HCT116 (cell line): Measurements from ENCODE around the gene CENPP. TPM values are rescaled to one million over a fixed set of nuclear protein-coding genes. Genes with fewer than 3 reads are reported as not detected.

Source experiments
- ATAC-seq: fragments of 200-7000 bp; cut with Tn5 transposase; 2 replicates; pipeline ENCODE4 v1.9.1; 2020; ENCODE audit warnings: mild to moderate bottlenecking, moderate library complexity
- BruUV-seq: library from RNA; stranded (reverse); fragments of 400-500 nt; replicated peaks from 2 replicates; lab custom pipeline; 2021; lab: Mats Ljungman, UMichigan
- CTCF ChIA-PET: fragments of 300-600 bp; sonication (Branson Sonifier 250); formaldehyde crosslinking; loops from one replicate; lab custom pipeline; 2021; ENCODE audit warnings: antibody characterized with exemption; lab: Charles Lee
- POLR2A ChIA-PET: fragments of 300-600, 350-600 bp; sonication (Branson Sonifier 250); formaldehyde crosslinking; loops from one replicate; lab custom pipeline; 2021; ENCODE audit warnings: antibody characterized with exemption; lab: Charles Lee
- RAD21 ChIA-PET, 2 experiments: fragments of 300-600 bp; sonication (Branson Sonifier 250); formaldehyde crosslinking; loops; one replicate each; lab custom pipeline; 2023; ENCODE audit warnings: low total read pairs in 2 of 2; ENCODE audit not compliant: uncharacterized antibody in 2 of 2, unreplicated experiment in 2 of 2, low non-redundant PET in 1 of 2; lab: Charles Lee
- DNase-seq: peaks from one replicate; pipeline ENCODE4 v3.0.0-alpha.2; 2010; ENCODE audit warnings: low read depth, low spot score
- H2AFZ ChIP-seq: fragments of 200-600 bp; shearing (Covaris generic), sonication (generic); 2 replicates; pipeline ENCODE4 v1.6.1; 2017; ENCODE audit warnings: low read depth, mixed run types, mixed read lengths, antibody characterized with exemption, low read length; ENCODE audit not compliant: poor library complexity, severe bottlenecking
- H3K27ac ChIP-seq: 2 replicates; pipeline ENCODE4 v1.5.1; 2012; ENCODE audit warnings: low read depth, low read length
- H3K27me3 ChIP-seq: fragments of 200-600 bp; sonication (generic); 2 replicates; pipeline ENCODE4 v1.6.1; 2016; ENCODE audit warnings: mixed run types, low read length, mixed read lengths; ENCODE audit not compliant: insufficient read depth
- H3K36me3 ChIP-seq, 2 experiments: fragments of 200-500 bp in 1 of 2; fragments of 200-600 bp in 1 of 2; sonication (Bioruptor generic) in 1 of 2; sonication (generic) in 1 of 2; 2 replicates each; pipeline versions ENCODE4 v1.5.1 to v1.6.1; 2014 to 2016; ENCODE audit warnings: low read length in 2 of 2, inconsistent platforms in 1 of 2, mixed read lengths in 1 of 2, mixed run types in 1 of 2; ENCODE audit not compliant: insufficient read depth in 2 of 2, control insufficient read depth in 1 of 2
- H3K4me1 ChIP-seq, 2 experiments: fragments of 200-600 bp in 1 of 2; sonication (generic) in 1 of 2; 2 replicates each; pipeline versions ENCODE4 v1.5.1 to v1.6.1; 2012 to 2017; ENCODE audit warnings: low read length in 2 of 2, inconsistent platforms in 1 of 2, mild to moderate bottlenecking in 1 of 2, mixed read lengths in 1 of 2, mixed run types in 1 of 2, moderate library complexity in 1 of 2; ENCODE audit not compliant: insufficient read depth in 2 of 2, control insufficient read depth in 1 of 2
- H3K4me2 ChIP-seq: fragments of 200-600 bp; sonication (generic); 2 replicates; pipeline ENCODE4 v1.6.1; 2017; ENCODE audit warnings: mixed run types, low read length, mixed read lengths
- H3K4me3 ChIP-seq, 2 experiments: fragments of 200-600 bp in 1 of 2; sonication (generic) in 1 of 2; replicated peaks in 1 of 2; 2 replicates each; pipeline ENCODE4 v1.5.1; 2011 to 2016; ENCODE audit warnings: low read length in 2 of 2, control low read depth in 1 of 2, low read depth in 1 of 2, mild to moderate bottlenecking in 1 of 2, mixed read lengths in 1 of 2, mixed run types in 1 of 2
- H3K79me2 ChIP-seq: fragments of 200-600 bp; sonication (generic); 2 replicates; pipeline ENCODE4 v1.6.1; 2017; ENCODE audit warnings: mild to moderate bottlenecking, mixed run types, low read length, moderate library complexity, mixed read lengths; ENCODE audit not compliant: insufficient read depth
- H3K9ac ChIP-seq: fragments of 200-600 bp; sonication (generic); 2 replicates; pipeline ENCODE4 v1.6.1; 2016; ENCODE audit warnings: low read length, mixed read lengths
- H3K9me2 ChIP-seq: fragments of 200-600 bp; sonication (generic), shearing (Covaris generic); 2 replicates; pipeline ENCODE4 v1.6.1; 2017; ENCODE audit warnings: mixed run types, mild to moderate bottlenecking, moderate library complexity; ENCODE audit not compliant: insufficient read depth
- H3K9me3 ChIP-seq, 2 experiments: fragments of 200-500 bp in 1 of 2; fragments of 200-600 bp in 1 of 2; sonication (Bioruptor generic) in 1 of 2; sonication (generic) in 1 of 2; 2 replicates each; pipeline ENCODE4 v1.6.1; 2014 to 2017; ENCODE audit warnings: low read length in 2 of 2, mixed read lengths in 2 of 2, inconsistent platforms in 1 of 2, low read depth in 1 of 2, mild to moderate bottlenecking in 1 of 2, mixed run types in 1 of 2, moderate library complexity in 1 of 2; ENCODE audit not compliant: control insufficient read depth in 1 of 2, insufficient read depth in 1 of 2
- H4K20me1 ChIP-seq: fragments of 200-600 bp; sonication (generic), shearing (Covaris generic); 2 replicates; pipeline ENCODE4 v1.6.1; 2017; ENCODE audit warnings: mixed run types, mild to moderate bottlenecking, moderate library complexity; ENCODE audit not compliant: insufficient read depth
- ATF3 ChIP-seq: IDR thresholded peaks from 2 replicates; pipeline ENCODE4 v1.6.1; 2012
- CBX3 ChIP-seq: IDR thresholded peaks from 2 replicates; pipeline ENCODE4 v1.6.1; 2012; ENCODE audit warnings: low read depth
- CEBPB ChIP-seq: IDR thresholded peaks from 2 replicates; pipeline ENCODE4 v1.6.1; 2012; ENCODE audit warnings: low read depth
- EGR1 ChIP-seq: IDR thresholded peaks from 2 replicates; pipeline ENCODE4 v1.6.1; 2012; ENCODE audit warnings: low read depth
- ELF1 ChIP-seq: IDR thresholded peaks from 2 replicates; pipeline ENCODE4 v1.6.1; 2012; ENCODE audit warnings: low read depth, borderline replicate concordance
- EZH2 ChIP-seq: fragments of 200-600 bp; sonication (generic); IDR thresholded peaks from 2 replicates; pipeline ENCODE4 v1.6.1; 2017; ENCODE audit warnings: antibody characterized with exemption, mixed run types
- EZH2phosphoT487 ChIP-seq: fragments of 200-600 bp; IDR thresholded peaks from 2 replicates; pipeline ENCODE4 v1.6.1; 2018; ENCODE audit warnings: antibody characterized with exemption, borderline replicate concordance
- FOSL1 ChIP-seq: IDR thresholded peaks from 2 replicates; pipeline ENCODE4 v1.6.1; 2012; ENCODE audit warnings: low read depth
- JUND ChIP-seq: IDR thresholded peaks from 2 replicates; pipeline ENCODE4 v1.6.1; 2012
- POLR2A ChIP-seq: IDR thresholded peaks from 2 replicates; pipeline ENCODE4 v1.7.0; 2011; ENCODE audit warnings: borderline replicate concordance; ENCODE audit not compliant: insufficient read depth, insufficient read length; ENCODE audit errors: extremely low read depth
- RAD21 ChIP-seq: IDR thresholded peaks from 2 replicates; pipeline ENCODE4 v1.6.1; 2012; ENCODE audit warnings: low read depth, mild to moderate bottlenecking
- REST ChIP-seq: IDR thresholded peaks from 2 replicates; pipeline ENCODE4 v1.6.1; 2012; ENCODE audit warnings: low read depth
- SIN3A ChIP-seq: IDR thresholded peaks from 2 replicates; pipeline ENCODE4 v1.6.1; 2012; ENCODE audit warnings: low read depth
- SP1 ChIP-seq: IDR thresholded peaks from 2 replicates; pipeline ENCODE4 v1.6.1; 2012; ENCODE audit warnings: low read depth
- SRF ChIP-seq: IDR thresholded peaks from 2 replicates; pipeline ENCODE4 v1.6.1; 2012; ENCODE audit warnings: low read depth
- ZBTB33 ChIP-seq: IDR thresholded peaks from 2 replicates; pipeline ENCODE4 v1.6.1; 2011; ENCODE audit warnings: mild to moderate bottlenecking, low read length, moderate library complexity; ENCODE audit not compliant: insufficient replicate concordance; ENCODE audit errors: extremely low read depth
- ZNF274 ChIP-seq: fragments of 200-500 bp; sonication (Bioruptor generic); IDR thresholded peaks from 2 replicates; pipeline ENCODE4 v1.6.1; 2014; ENCODE audit warnings: mild to moderate bottlenecking, low read depth, low read length, inconsistent platforms
- intact Hi-C: fragments of 100-400 bp; cut with micrococcal nuclease; formaldehyde crosslinking; loops from 2 replicates; pipeline ENCODE4 v1.10.0; 2022
- total RNA-seq: library from RNA; stranded (reverse); gene quantifications from one replicate; pipeline ENCODE4 v1.2.1, GENCODE V29; 2021; ENCODE audit not compliant: unreplicated experiment

The CENPP gene
- total RNA-seq, 1 experiment from 2014 or later = 7.0 TPM

GRCh38 chr9:92529124-92529523, 203.4 kb downstream of the CENPP start:
- Histone ChIP-seq H3K9ac (no peak overlapping the region), H3K36me3 (no peaks in the 10 kb centered on the region), H3K4me2 (no peak overlapping the region), H3K27ac (no peak overlapping the region), H3K79me2 (no peaks in the 10 kb centered on the region), H3K9me3 (no peaks in the 10 kb centered on the region), H3K9me2 (no peaks in the 10 kb centered on the region), H3K27me3 (no peaks in the 10 kb centered on the region), H2AFZ (no peak overlapping the region), H3K4me1 (no peaks in the 10 kb centered on the region), H4K20me1 (no peaks in the 10 kb centered on the region), H3K4me3 (no peak overlapping the region)
- ATAC-seq (no peak), DNase-seq (no peak)
- no TSS peak for BruUV-seq
- RAD21 ChIA-PET = no interaction called here
- CTCF ChIA-PET = no interaction called here
- POLR2A ChIA-PET = no interaction called here
- intact Hi-C loops = no loop called here
- TF ChIP-seq ZBTB33 (no peak), SP1 (no peak), FOSL1 (no peak), CBX3 (no peak), JUND (no peak), ELF1 (no peak), EGR1 (no peak), ZNF274 (no peak), CEBPB (no peak), EZH2phosphoT487 (no peak), RAD21 (no peak), REST (no peak), ATF3 (no peak), EZH2 (no peak), SRF (no peak), POLR2A (no peak), SIN3A (no peak)
